SJCRH30 (cell line): ENCODE data around the gene EFCAB13. TPM values are rescaled to one million over a fixed set of nuclear protein-coding genes. Genes with fewer than 3 reads are reported as not detected.

Experiments used
- DNase-seq, 2 experiments: peaks; one replicate each; pipeline ENCODE4 v3.0.0-alpha.2; 2015 to 2020
- H3K27ac ChIP-seq: fragments of 250-450 bp; sonication (Bioruptor Pico); 2 replicates; pipeline ENCODE4 v1.5.1; 2020; ENCODE audit warnings: mild to moderate bottlenecking, moderate library complexity
- H3K27me3 ChIP-seq: fragments of 250-450 bp; sonication (Bioruptor Pico); 2 replicates; pipeline ENCODE4 v1.5.1; 2020; ENCODE audit warnings: mild to moderate bottlenecking, moderate library complexity
- H3K36me3 ChIP-seq: fragments of 250-450 bp; sonication (Bioruptor Pico); 2 replicates; pipeline ENCODE4 v1.5.1; 2020; ENCODE audit warnings: mild to moderate bottlenecking, moderate library complexity
- H3K4me1 ChIP-seq: fragments of 250-450 bp; sonication (Bioruptor Pico); 2 replicates; pipeline ENCODE4 v1.5.1; 2020; ENCODE audit warnings: mild to moderate bottlenecking, moderate library complexity
- H3K4me3 ChIP-seq: fragments of 250-450 bp; sonication (Bioruptor Pico); 2 replicates; pipeline ENCODE4 v1.5.1; 2020; ENCODE audit warnings: mild to moderate bottlenecking, moderate library complexity
- H3K9me3 ChIP-seq: fragments of 250-450 bp; sonication (Bioruptor Pico); replicated peaks from 2 replicates; pipeline ENCODE4 v1.5.1; 2020; ENCODE audit warnings: mild to moderate bottlenecking, moderate library complexity
- total RNA-seq: library from RNA; depleted of rRNA; stranded (reverse); fragments of >200 nt; shearing (Covaris generic); gene quantifications from 2 replicates; pipeline ENCODE4 v1.2.3, GENCODE V29; 2014

EFCAB13 gene
- total RNA-seq, 1 experiment from 2014 or later, result 7.0 TPM

DNA sequence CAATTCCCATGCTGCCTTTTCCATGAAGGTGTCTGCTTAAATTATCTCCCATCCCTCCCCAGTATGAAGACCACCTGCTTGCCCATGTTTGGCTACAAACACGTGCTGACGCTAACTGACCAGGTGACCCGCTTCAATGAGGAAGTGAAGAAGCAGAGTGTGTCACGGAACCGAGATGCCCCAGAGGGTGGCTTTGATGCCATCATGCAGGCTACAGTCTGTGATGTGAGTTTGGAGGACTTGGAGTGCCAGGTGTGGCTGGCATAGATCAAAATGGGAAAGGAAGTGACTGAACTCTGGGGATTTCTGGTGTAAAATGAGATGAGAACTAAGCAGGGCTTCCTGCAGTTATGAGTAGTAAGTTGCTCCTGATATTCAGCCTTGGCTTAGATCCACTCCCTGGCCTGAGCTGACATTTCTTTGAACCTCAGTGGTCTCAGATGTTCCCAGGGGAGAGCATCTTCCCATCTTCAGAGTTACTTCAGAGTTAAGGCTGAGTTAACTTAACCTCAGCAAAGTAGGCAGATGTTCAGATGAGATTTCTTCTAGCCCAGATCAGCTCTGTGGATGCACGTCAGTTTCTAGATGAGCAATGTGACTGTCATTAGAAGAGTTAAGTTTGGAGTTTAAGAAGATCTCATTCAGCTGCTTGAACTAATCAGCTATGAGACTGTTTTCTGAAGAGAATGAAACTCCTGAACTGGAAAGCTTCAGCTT lies 37.4 kb upstream of the EFCAB13 start:
- H3K36me3 ChIP-seq, result peaks cover 5% of the 10 kb centered on the region
- H3K27me3 ChIP-seq, result no peaks in the 10 kb centered on the region
- no peaks in the 10 kb centered on the region for H3K9me3 ChIP-seq
- no peak overlapping the region for H3K27ac ChIP-seq
- peaks cover 12% of the 10 kb centered on the region for H3K4me1 ChIP-seq
- no peak for DNase-seq
- H3K4me3 ChIP-seq, result no peak overlapping the region

DNA sequence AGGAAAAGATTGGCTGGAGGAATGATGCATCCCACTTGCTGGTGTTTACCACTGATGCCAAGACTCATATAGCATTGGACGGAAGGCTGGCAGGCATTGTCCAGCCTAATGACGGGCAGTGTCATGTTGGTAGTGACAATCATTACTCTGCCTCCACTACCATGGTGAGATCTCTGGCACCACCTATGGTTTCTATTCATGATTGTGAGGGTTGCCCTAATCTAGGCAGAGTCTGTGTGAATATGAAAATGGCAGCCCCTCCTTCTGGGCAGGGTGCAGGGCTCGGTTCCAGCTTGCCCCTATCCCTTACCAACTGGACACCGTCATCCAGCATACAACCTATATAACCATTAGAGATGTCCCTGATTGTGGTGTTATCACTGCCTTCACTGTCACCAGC lies 36.7 kb upstream of the EFCAB13 start:
- Histone ChIP-seq H3K27ac (no peak overlapping the region), H3K9me3 (no peaks in the 10 kb centered on the region), H3K4me1 (peaks cover 7% of the 10 kb centered on the region; the same call in 1 of the 2 replicates), H3K27me3 (no peaks in the 10 kb centered on the region), H3K36me3 (peaks cover 5% of the 10 kb centered on the region), H3K4me3 (no peak overlapping the region)
- no peak for DNase-seq

DNA sequence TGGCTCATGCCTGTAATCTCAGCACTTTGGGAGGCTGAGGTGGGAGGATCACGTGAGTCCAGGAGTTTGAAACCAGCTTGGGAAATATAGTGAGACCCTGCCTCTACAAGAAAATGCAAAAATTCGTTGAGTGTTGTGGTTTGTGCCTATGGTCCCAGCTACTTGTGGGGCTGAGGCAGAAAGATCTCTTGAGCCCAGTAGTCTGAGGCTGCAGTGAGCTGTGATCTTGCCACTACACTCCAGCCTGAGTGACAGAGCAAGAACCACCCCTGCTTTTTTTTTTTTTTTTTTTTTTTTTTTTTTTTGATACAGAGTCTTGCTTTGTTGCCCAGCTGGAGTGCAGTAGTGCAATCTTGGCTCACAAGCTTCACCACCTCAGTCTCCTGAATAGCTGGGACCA lies 36.1 kb upstream of the EFCAB13 start:
- peaks cover 7% of the 10 kb centered on the region; the same call in 1 of the 2 replicates for H3K4me1 ChIP-seq
- H3K9me3 ChIP-seq, result no peaks in the 10 kb centered on the region
- H3K36me3 ChIP-seq, result peaks cover 5% of the 10 kb centered on the region
- H3K27ac ChIP-seq, result no peak overlapping the region
- no peaks in the 10 kb centered on the region for H3K27me3 ChIP-seq
- no peak overlapping the region for H3K4me3 ChIP-seq
- DNase-seq, result no peak

DNA sequence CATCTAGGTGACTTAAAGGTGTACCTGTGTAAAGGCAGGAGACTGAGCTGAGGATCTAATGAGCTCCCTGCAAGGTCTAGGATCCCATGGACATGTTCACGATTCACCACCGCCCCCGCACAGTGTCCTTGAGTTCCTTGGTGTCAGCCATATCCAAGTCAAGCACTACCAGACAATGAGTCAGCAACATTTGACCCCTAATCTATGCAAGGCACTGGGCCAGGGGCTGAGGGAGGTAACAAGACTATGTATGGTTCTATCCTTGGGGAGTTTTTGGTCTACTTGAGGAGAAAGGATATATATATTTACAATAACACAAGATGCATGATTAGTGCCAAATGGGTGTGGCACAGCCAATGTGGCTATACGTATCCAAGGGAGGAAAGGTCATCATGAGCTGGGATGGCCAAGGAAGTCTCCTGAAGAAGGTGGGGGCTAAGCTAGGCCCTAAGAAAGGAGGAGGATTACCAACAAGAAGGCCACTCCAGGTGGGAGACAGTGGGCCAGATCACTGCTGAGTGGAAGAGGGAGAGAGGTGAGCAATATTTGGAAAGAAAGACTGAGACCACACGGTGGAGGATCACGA lies 35.1 kb upstream of the EFCAB13 start:
- DNase-seq, result no peak
- peaks cover 11% of the 10 kb centered on the region for H3K36me3 ChIP-seq
- no peaks in the 10 kb centered on the region for H3K9me3 ChIP-seq
- peaks cover 7% of the 10 kb centered on the region; the same call in 1 of the 2 replicates for H3K4me1 ChIP-seq
- H3K27ac ChIP-seq, result no peak overlapping the region
- no peaks in the 10 kb centered on the region for H3K27me3 ChIP-seq
- no peak overlapping the region for H3K4me3 ChIP-seq

DNA sequence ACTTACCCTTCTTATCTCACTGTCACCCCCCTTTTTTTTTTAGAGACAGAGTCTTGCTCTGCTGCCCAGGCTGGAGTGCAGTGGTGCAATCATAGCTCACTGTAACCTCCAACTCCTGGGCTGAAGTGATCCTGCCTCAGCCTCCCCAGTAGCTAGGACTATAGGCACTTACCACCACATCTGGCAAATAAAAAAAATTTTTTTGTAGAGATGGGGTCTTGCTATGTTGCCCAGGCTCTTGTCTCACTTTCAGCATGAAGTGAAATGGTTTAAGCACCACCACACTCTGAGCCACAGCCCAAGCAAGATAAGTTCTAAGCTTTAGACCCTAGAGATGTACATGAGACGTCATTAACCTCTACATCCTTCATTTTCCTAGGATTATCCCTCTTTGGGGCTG lies 34.5 kb upstream of the EFCAB13 start:
- H3K4me1 ChIP-seq, result peaks cover 13% of the 10 kb centered on the region; the same call in 1 of the 2 replicates
- H3K27ac ChIP-seq, result no peak overlapping the region
- DNase-seq, result no peak
- H3K4me3 ChIP-seq, result no peak overlapping the region
- no peaks in the 10 kb centered on the region for H3K9me3 ChIP-seq
- H3K27me3 ChIP-seq, result no peaks in the 10 kb centered on the region
- peaks cover 11% of the 10 kb centered on the region for H3K36me3 ChIP-seq

DNA sequence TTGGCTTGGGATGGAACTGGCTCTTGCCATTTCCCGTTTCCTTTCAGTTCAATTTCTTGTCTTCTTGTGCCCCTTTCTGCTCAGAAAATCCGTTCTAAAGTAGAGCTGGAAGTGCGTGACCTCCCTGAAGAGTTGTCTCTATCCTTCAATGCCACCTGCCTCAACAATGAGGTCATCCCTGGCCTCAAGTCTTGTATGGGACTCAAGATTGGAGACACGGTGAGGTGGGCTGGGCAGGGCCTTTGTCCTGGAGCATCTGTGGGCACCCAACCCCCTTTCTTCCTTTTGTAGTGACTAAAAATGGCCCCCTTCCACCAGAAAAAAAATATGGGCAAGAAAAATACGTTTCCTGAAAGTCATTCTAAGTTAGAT lies 32.9 kb upstream of the EFCAB13 start:
- H3K4me3 ChIP-seq, result no peak overlapping the region
- H3K36me3 ChIP-seq, result peaks cover 6% of the 10 kb centered on the region; the same call in 1 of the 2 replicates
- DNase-seq, result no peak
- H3K9me3 ChIP-seq, result no peaks in the 10 kb centered on the region
- H3K27ac ChIP-seq, result no peak overlapping the region
- H3K4me1 ChIP-seq, result peaks cover 22% of the 10 kb centered on the region
- H3K27me3 ChIP-seq, result no peaks in the 10 kb centered on the region

DNA sequence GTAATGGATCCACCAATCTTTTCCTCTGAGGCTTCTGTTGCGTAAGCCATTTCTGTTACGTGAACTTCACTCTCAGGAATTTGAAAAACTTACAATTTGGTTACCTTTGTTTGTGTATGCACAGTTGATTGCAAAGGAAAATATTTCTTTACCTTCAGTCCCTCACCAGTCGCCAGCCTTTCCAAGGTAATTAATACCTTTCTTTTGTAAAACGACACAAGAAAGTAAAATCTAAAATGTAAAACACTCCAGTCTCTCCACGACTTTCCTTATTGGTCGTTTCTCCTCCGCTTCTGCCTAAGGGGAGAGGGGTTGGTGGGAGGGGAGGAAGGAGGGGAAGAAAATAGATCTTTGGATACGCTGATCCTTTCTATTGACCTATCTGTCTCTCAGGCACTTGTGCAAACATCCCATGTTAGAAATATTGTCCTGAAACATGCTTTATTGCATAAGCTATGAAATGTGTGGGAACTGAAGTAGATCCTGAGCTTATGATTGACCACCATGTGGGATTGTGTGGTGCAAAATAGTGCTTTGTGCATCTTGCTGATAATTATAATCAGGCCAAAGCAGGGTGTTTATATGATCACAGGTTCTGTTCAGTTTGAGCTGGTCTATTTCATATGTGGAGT lies 32.4 kb upstream of the EFCAB13 start:
- Histone ChIP-seq H3K4me3 (no peak overlapping the region), H3K9me3 (no peaks in the 10 kb centered on the region), H3K27ac (no peak overlapping the region), H3K27me3 (no peaks in the 10 kb centered on the region), H3K36me3 (peaks cover 6% of the 10 kb centered on the region; the same call in 1 of the 2 replicates), H3K4me1 (peaks cover 19% of the 10 kb centered on the region)
- DNase-seq, result no peak

DNA sequence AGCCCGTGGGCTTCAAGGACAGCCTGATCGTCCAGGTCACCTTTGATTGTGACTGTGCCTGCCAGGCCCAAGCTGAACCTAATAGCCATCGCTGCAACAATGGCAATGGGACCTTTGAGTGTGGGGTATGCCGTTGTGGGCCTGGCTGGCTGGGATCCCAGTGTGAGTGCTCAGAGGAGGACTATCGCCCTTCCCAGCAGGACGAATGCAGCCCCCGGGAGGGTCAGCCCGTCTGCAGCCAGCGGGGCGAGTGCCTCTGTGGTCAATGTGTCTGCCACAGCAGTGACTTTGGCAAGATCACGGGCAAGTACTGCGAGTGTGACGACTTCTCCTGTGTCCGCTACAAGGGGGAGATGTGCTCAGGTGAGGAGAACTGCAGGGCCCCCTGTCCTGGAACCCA lies 31.5 kb upstream of the EFCAB13 start:
- Histone ChIP-seq H3K27ac (no peak overlapping the region), H3K4me3 (no peak overlapping the region), H3K27me3 (no peaks in the 10 kb centered on the region), H3K9me3 (no peaks in the 10 kb centered on the region), H3K4me1 (peaks cover 15% of the 10 kb centered on the region), H3K36me3 (peaks cover 6% of the 10 kb centered on the region; the same call in 1 of the 2 replicates)
- DNase-seq, result no peak

DNA sequence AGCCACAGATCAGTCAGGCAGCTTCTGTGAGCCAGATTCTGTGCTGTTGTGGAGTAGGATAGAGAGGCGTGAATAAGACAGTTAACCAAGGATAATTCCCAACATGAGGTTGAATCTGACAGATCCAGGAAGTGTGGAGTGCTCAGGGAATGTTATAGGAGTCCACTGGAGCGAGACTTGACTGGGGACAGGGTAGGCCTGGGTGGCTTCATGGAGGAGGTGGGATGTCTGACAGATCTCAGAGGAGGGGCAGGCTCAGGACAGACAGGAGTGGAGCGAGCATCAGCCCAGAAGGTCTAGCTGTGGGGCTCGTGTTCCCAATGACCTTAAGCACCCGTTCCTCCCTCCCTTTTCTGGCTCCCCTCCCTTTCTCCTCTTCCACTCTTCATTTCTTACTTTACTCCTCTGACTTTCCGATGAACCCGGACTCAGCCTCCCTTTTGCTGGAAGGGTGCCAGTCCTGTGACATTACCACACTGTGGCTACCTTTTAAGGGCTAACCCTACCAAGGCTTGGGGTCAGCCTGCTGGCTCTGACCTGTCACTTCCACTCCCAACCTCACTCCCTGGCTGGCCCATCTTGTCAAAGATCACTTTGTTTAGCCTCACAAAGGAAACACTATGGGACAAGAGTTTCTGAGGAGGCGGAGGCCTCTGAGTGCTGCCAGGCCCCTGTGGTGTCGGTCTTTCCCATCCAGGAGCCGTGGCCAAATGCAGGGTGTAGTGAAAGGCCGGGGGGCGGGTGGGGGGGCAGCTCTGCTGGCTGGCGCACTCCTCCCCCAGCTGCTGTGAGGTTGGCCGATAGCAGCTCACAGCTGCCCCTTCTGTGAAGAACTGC lies 28.5 kb upstream of the EFCAB13 start:
- no peaks in the 10 kb centered on the region for H3K27me3 ChIP-seq
- H3K9me3 ChIP-seq, result no peaks in the 10 kb centered on the region
- H3K36me3 ChIP-seq, result peaks cover 6% of the 10 kb centered on the region; the same call in 1 of the 2 replicates
- peak overlapping the region; percentile 21; the same call in 1 of the 2 replicates for H3K27ac ChIP-seq
- no peak overlapping the region for H3K4me3 ChIP-seq
- H3K4me1 ChIP-seq, result peaks cover 22% of the 10 kb centered on the region
- peak; percentile 47 to 70 for DNase-seq

DNA sequence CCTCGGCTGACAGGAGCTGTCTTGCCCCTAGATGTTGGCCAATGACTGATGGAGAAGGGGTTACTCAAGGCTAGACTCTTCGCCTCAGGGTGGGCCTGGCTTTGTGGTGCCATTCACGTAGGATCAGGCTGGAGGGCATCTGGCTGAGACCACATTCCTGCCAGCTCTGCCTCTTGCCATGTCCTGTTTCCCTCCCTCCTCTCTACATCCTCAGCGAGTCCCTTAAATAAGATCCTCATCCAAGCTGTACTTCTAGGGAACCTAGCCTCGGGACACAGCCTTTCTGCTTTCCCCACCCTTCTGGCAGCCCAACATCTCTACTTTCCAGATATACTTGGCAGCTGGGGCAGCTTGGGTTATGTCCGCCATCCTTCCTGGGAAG lies 27.9 kb upstream of the EFCAB13 start:
- Histone ChIP-seq H3K4me3 (no peak overlapping the region), H3K27ac (no peak overlapping the region)

DNA sequence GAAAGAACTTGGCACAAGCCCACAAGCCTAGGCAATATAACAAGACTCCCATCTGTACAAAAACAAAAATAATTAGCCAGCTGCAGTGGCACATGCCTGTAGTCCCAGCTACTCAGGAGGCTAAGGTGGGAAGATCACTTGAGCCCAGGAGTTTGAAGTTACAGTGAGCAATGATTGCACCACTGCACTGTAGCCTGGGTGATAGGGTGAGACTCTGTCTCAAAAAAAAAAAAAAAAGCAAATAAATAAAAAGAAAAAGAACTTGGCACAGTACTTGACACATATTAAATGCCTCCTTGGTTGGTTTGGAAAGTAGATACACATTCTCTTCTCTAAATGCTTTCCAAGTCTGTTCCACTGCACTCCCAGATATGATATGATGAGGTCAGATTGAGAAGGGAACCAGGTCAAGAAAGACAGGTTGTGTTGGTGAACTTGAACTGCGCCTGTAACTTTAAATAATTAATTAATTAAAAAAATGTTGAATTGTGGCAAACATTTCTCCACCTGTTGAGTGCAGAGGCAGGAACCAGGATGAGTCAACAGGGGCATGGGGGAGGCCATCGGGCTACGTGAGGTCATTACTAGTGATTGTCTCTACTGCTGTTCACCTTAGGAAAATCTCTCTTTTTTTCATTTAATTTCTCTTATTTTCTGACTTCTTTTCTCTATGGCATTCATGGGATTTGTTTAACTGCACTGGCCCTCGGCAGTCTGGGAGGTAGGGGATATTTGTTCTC lies 25.9 kb upstream of the EFCAB13 start:
- Histone ChIP-seq H3K27ac (no peak overlapping the region), H3K4me3 (no peak overlapping the region), H3K4me1 (peaks cover 22% of the 10 kb centered on the region), H3K36me3 (peaks cover 4% of the 10 kb centered on the region; the same call in 1 of the 2 replicates), H3K27me3 (no peaks in the 10 kb centered on the region), H3K9me3 (peaks cover 4% of the 10 kb centered on the region)
- peak; percentile 39 to 44 for DNase-seq

More for the DNA sequence above, 27.9 kb upstream of the EFCAB13 start:
- H3K9me3 ChIP-seq, result no peaks in the 10 kb centered on the region
- DNase-seq, result no peak
- H3K36me3 ChIP-seq, result peaks cover 6% of the 10 kb centered on the region; the same call in 1 of the 2 replicates
- no peaks in the 10 kb centered on the region for H3K27me3 ChIP-seq
- peaks cover 22% of the 10 kb centered on the region for H3K4me1 ChIP-seq

DNA sequence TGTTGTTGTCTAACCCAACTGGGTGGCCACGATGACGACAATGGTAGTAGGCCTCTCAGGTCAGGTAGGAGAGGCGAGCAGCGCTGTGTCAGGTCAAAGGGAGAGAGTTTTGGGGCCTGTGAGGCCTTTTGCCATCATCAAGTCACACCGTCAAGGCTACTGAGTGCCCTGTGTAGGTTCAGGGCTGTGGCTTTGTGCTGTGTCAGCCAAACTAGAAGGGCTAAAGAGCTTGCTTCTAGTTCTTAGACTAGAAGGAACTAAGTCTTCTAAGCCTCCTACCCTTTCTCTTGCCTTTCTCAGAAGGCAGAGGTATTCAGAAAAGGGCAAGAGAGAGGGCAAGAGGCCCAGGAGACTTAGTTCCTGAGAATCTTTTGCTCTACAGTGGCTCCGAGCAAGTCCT lies 25.0 kb upstream of the EFCAB13 start:
- no peak overlapping the region for H3K27ac ChIP-seq
- no peaks in the 10 kb centered on the region for H3K27me3 ChIP-seq
- no peak overlapping the region for H3K4me3 ChIP-seq
- H3K9me3 ChIP-seq, result peaks cover 4% of the 10 kb centered on the region
- DNase-seq, result no peak
- no peaks in the 10 kb centered on the region; the same call in none of the 2 replicates for H3K36me3 ChIP-seq
- H3K4me1 ChIP-seq, result peaks cover 22% of the 10 kb centered on the region

DNA sequence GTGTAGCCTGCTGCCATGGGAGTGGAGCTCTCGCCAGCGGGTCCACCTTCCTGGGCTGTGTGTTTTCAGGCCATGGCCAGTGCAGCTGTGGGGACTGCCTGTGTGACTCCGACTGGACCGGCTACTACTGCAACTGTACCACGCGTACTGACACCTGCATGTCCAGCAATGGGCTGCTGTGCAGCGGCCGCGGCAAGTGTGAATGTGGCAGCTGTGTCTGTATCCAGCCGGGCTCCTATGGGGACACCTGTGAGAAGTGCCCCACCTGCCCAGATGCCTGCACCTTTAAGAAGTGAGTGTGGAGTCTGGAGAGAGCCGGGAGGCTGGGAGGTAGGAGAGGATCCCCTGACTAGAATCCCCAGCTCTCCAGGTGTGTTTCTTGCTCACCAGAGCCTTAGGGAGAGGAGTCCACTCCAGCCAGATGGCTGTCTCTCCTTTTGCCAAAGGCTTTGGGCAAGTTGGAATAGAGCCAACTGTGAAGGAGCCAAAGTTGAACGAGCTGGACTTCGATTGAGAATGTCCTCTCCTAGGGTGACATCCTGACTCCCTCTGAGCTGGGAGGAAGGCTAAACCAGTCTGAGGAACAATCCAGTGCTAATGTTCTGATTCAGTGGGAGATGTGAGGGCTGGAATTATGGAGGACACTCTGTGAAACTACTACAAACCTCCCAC lies 24.4 kb upstream of the EFCAB13 start:
- Histone ChIP-seq H3K27ac (no peak overlapping the region), H3K4me3 (no peak overlapping the region), H3K36me3 (no peaks in the 10 kb centered on the region; the same call in none of the 2 replicates), H3K4me1 (peaks cover 16% of the 10 kb centered on the region), H3K9me3 (peaks cover 4% of the 10 kb centered on the region), H3K27me3 (no peaks in the 10 kb centered on the region)
- no peak for DNase-seq
